NOMO-1 treated with dmso at 0.1 percent for 144 hours (cell line): ENCODE measurements around the gene MAML3.

Experiments used
- DNase-seq: peaks from one replicate; lab custom pipeline; 2025; ENCODE audit not compliant: unreplicated experiment; lab: John Stamatoyannopoulos, UW

The MAML3 gene

DNA sequence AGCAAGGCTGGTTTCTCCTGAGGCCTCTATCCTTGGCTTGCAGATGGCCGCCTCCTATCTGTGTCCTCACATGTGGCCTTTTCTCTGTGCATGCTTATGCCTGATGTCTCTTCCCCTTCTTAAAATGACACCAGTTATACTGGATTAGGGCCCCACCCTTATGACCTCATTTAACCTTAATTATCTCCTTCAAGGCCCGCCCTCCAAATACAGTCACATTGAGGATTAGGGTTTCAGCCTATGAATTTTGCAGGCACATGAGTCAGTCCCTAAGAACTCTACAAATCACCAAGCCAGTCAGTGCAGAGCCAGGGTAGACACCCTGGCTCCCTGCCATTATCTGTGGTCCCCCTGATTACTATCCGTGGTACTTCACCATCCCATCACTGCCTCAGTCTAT is 51.6 kb downstream of the MAML3 start:
- DNase-seq = no peak

DNA sequence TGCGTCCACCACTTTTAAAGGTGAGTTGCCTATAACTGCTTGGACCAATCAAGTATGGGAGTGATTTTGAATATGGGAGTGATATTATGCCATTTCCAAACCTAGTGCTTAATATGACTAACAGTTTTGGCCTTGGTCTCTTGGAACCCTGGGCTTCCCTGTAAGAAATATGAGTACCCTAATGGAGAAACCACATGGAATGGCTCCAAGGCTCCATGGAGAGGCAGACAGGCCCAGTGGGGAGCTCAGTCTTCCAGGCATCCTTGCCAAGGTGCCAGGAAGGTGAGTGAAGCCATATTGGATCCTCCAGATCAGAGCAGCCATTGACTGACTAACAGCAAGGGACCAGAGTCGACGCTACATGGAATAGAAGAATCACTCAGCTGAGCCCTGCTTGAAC is 53.2 kb downstream of the MAML3 start:
- no peak for DNase-seq

DNA sequence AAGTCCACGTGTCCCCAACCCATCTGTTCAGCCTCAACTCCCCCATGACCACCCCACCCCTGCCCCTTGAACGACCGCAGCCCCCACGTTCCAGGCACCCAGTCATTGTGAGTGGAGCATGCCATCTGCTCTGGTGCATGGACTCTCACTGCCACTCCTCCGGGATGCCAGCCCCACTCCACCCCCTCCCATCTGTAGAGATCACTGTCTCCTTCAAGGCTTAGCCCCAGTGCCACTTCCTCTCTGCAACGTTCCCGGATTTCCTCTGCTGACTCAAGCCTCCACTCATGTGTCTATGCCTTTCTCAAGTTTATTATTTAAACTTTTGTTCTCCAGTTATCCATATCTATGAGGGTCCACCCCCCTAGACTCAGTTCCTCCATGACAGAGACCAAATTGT is 54.0 kb downstream of the MAML3 start:
- DNase-seq = no peak

DNA sequence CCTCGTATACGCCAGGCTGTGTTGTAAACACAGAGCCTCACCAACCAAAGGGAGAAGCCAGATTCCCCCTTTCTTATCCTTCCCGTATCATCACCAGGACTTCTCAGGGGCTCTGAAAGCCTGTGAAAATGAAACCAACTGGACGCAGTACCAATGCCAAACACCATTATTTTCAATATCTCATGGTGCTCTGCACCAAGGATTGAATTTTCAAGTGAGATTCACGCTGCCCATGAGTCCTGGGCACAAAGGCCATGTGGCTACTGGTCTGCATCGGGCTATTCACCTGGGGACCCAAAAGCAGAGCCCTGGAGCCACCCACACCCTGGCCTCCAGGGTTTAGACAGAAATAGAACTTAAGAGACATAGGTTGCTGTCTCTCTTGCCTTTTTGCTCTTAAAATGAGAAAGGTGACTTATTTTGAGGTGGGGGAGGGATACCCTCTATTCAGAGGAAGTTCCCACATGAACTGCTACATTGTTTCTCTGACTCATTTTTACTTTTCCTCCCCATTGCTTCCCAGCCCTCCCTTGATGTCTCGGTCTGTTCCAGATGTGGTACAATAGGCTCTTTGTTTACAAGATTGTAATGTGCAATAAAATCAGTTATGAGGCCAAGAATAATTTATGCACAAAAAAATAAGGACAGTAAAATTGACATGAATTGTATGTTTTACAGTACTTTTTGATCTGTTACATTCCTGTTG is 55.4 kb downstream of the MAML3 start:
- DNase-seq = no peak

DNA sequence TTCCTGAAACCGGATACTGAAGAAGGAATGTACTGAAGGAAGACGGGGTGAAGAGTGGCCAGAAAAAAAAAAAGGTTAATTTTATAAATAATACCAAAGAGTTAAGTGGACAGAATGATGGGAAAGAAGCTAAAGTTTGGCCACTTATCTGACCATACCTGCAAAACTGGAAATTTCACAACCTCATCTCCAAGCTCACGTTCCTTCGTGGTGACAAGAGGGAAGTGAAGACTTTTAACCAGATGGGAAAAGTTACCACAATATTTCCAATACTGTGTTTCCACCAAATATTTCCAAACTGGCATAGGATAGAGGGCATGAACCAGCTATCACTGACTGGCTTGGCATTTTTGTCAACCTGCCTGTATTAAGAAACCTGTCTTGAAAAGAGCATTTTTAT is 56.4 kb downstream of the MAML3 start:
- DNase-seq = no peak

DNA sequence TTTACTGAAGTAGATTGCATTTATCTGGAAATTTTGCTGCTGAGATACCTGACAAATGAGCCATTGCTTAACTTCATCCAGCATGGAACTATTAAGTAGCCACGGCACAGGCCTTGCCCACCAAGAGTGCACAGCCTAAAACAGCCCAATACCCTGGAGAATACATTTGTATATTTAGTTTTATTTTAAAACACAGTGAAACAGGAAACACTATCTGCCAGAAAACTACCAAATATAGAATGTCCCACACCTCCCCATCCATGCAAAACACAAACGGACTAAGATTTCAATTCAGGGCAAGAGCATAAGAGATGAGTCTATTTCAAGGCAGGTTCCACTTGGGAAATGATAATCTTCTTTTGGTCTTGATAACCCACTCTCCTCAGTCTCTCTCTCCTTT is 57.1 kb downstream of the MAML3 start:
- no peak for DNase-seq

DNA sequence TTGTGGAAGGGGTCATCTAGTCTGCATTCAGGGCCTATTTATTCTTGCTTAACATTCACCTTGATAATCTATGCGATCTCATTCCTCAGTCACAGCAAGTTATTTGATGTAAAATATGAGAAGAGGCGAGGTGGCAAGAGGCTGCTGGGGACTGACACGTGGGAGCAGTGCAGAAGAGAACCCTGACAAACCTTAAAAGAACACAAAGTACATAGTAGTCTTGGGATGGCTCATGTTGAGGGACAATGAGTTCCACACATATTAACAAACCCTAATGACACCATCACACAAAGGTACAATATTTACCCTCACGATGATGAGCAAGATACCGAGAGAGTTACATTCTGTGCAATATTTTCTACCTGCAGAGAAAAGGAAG is 57.5 kb downstream of the MAML3 start:
- DNase-seq = no peak

DNA sequence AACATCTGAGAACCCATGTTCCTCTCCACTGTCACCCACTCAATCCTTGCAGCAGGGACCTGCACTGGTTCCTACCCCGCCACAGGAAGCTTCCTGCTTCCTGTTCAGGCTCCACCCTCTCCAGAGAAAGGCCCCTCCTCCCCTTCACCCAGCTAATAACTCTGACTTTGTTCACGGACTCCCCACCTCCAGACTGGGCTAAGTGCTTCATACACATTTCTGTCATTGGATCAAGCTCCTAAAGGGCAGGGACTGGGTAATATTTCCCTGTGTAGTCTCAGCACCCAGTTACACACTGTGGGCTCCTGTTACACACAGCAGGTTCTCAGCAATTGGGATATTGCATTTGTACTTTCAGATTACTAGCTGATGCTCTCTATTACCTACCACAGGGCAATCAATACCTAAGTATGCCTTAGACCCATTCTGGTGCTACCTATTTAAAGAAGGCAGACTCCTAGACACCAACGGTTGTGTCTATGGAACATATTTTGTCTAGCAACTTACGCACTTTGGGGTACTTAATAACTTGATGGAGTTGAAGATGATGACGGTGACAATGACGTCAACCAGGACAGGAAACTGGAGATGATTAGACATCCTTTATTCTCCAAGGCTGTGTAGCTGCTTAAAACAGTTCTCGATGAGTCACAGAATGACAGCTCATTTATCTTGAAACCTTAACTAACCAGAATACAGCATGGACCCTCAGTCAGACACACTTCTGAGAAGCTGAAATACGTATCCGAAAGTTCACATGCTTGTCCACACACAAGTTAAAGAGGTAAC is 58.1 kb downstream of the MAML3 start:
- DNase-seq = no peak

DNA sequence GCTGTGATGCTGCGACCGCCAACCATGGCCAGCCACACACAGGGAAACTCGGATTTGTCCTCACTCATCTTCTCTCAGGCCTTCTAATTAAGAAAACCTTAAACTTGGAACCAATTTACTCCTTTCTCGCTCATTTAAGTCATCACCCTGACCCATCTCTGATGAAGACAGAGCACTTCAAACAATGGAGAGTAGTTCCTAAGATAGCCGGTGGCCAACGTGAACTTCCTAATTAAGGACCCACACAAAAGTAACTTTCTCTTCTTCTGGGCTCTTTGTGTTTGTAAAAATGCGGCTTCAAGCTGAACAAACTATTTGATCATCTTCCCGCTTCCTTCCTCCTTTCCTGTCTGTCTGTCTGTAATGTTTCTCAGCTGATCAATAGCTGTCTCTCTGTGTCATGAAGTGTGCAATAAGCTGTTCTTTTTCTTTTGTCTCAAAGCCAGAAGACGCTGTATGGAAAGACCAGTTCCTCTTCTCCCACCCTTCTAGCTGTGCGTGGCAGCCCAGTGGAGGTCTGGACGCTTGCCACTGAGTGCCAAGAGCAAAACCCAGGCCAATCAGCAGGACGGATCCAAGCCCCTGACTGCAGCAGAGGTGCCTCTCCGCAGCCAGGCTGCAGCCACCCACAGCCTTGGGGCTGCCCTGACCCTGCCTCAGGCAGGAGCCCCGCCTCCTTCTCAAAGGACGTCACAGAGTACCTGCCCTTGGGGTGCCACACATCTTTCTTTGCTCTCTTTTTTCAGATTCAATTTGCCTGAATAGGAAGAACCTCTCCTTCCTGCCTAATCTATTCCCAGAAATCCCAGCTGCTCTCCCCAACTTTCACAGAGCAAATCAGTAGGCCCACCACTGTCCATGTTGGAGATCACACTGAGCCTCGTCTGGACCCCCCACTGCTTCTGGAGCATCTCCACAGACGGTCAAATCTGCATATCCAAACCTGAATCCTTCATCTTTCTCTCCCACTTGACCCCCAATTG is 59.3 kb downstream of the MAML3 start:
- no peak for DNase-seq

DNA sequence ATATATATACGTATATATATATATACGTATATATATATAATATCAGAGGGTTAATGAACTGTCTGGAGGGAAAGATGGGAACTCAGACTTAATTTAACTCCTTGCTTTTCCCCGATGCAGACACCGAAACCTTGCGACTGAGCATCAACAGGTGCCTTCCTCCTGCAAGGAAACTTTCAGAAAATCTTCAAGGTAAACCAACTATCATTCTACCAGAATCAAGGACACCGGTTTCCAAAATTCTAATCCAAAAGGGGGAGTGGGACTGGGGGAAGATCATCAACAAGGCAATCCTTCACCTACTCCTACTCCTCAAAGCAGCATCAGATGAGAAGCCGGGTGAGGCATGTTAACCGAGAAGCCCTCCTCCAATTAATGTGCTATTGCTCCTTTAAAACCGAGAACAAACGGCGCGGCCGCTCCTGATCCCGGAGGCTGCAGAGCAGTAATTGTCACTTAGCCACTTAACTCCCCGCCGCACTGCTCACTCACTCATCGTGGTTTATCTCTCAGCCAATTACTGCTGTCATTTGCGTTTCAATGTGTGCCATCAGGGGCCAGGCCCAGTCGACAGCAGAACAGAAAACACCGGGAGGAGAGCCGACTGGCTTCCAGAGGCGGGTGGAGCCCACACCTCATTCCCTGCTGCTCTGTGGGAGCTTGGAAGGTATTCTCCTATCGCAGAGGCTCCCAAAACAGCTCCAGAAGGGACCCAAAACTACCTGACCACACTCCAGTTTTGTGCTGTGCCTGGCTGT is 61.7 kb downstream of the MAML3 start:
- DNase-seq = no peak

DNA sequence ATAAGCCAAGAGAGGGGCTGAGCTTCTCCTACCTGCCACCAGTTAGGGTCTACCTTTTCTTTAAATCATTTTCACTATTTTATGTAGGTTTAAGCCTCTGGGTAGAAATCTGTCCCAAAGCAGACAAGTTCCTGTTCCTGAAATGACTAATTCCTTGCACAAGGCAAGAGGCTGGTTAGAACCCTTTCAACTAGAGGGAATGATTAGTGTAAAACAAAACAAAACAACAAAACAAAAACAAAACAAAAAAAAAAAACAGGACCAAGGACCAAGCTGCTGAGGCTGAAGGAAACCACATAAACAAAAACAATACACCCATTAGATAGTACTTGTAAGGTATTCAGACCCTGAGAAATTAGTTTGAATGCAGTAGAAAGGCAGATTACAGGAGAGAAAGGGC is 62.7 kb downstream of the MAML3 start:
- no peak for DNase-seq

DNA sequence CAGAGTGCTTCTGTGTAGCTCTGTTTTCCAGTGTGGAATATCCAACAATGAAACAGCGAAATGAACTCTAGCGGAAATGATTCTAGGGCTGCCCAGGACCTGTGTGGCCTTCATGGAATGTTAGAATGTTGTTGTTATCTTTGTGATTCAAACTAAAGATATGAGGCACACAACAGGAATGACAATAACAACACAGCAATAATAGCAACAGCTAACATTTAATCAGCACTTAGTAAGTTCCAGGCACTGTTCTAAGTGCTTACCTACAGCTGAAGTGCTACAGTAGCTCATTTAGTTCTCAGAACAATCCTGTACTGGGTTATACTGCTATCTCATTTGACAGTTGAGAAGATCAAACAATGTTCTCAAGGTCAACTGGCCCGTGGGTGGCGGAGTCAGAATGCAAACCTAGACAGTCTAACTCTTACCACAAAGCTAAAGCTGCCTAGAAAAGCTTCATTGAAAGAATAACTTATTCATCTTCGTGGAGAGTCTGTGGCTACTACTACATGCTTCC is 63.7 kb downstream of the MAML3 start:
- no peak for DNase-seq

DNA sequence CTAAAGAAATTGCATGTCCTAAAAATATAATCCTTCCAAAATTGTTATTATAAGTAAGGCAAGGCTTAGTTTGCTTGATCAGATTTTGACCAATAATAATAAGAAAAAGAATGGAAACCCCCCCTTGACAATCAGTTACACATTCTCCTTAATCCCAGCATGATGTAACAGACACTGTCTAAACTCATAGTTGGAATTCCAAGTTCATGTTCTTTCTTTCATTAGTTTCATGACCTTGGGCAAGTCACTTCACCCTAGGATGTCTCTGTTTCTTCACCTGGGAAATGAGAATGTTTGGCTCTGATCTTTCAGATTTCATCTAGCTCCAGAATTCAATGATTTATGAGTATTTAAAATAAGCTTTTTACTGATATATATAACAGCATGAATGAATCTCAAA is 64.8 kb downstream of the MAML3 start:
- DNase-seq = no peak

DNA sequence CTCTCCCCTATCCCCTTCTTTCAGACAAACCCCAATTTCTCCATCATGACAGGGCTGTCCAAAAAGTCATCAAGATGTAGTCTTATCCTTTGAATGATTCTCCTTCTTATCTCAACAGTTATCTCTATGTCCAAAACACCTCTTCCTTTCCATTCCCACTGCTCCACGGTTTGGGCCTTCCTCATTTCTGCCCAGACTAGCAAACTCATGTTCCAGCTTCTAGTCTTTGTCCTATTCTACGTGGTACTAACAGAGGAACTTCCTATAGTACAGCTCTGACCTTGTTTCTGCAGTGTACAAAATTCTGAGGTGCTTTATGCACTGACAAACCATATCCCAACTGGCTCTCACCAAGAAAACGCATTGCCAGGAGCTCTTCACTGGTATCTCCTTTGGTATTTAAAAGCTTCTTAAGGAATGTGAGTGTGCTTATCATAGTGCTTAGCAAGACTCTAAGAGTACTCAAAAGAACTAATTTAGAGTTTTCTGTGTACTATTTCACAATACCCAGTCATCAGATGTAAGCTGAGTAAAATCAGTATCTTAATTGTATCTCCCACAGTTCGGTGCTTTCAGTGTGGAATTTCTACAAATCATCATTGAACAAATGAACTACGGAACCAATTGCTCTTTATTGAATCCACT is 65.5 kb downstream of the MAML3 start:
- no peak for DNase-seq

DNA sequence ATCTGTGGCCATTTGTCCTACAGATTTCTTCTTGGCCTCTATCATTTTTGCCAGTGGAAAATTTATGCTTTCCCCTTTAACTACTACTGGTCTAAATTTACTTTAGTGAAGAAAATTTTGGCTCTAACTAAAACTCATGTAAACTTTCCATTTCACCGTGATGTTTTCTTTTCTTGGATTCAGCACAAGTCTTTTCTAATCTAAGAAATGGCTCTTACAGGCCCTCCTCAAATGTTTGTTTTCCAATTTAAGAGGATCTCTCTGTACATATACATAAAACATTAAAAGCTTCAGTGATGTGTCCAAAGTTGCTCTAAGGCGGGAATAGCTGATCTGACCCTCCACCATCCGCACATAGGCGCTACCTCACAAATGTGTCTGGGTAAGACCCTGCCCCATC is 68.1 kb downstream of the MAML3 start:
- DNase-seq = no peak

DNA sequence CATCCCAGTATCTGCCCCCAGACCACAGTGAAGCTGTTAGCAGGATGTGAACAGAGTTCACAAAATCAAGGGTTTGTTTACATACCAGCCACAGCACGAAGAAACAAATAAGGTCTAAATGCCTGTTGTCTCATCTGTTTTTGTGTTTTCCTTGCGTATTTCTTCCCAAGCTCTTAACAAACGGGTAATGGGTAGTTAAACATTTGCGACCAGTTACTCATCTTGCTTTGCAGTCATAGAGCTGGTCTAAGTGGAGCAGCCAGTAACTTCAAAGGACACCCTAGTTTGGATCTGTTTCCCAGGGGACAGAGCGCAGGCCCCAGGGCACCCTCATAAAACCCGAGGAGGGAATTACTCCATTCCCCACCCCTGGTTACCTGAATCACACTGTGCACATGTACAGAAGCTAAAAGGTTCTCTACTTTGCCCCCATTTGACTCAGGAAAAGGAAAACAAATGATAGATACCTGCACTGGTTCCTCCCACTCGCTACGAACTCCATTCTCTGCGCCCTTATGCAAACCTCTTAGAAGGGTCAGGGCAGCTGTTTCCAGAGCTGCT is 68.8 kb downstream of the MAML3 start:
- no peak for DNase-seq

DNA sequence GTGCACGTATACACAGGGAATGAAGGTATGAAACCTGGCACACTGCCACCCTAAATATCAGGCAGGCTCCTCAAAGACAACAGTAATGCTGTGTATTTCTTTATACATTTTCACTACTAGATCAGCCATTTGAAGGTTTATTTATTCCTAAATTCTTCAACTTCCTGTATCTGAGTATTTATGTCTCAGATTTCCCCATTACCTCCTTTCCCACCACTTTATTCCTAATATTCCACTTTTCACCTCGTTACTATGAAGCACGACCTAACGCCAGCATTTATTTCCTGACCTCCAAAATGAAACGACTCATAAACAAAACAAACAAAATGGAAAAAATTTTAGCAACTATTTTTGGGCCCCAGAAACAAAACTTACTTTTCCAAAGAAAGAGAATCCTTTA is 69.6 kb downstream of the MAML3 start:
- no peak for DNase-seq

DNA sequence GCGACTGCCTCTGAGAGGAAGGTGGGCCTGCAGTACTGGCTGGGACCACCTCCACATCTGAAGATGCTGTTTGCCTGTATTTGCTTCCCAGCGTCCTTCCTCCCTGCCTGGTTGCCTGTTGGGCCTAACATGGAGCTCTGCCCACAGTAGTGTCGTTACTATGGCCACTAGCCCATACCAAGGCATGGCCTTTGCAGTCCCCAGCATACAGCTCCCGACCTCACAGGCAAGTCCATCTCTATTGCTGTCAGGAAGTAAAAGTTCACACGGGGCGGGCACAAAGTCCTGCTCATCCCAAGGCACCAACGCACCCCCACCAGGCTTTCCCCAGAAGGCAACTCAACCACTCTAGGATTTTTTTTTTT is 71.6 kb downstream of the MAML3 start:
- no peak for DNase-seq

DNA sequence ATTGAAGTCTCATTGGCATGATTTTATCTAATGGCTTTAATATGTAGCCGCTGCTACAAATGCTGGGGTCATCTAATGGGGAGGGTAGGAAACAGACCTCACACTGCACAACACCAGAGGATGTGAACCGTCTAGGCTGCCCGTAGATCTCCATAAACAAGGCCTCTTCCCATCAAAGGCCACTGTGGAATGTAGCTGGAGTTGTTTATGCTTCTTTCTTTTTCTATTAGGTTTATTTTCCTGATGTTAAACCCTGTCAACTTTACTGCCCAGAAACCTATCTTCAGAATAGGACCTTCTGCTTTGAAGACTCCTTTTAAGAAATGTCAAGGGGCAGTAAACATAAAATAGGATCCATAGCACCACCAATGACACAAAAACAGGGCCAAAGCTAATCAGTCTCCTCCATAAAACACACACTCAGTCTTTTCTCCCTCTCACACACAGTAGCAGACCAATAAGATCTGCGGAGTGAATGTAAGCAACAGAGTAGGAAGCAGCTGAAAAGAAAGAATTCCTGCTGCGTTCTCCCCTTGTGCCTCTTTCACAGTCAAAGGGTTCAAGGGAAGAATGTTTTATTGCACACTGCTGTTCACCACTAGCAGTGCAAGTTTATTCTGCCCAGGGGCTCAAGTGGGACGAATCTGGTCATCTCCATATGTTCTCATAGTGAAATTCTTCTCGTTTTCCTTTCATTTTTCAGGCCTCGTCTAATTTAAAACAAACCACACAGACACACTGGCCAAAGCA is 72.2 kb downstream of the MAML3 start:
- no peak for DNase-seq
